Measurements from ENCODE around the gene TCEANC2. TPM values are rescaled to one million over a fixed set of nuclear protein-coding genes. Genes with fewer than 3 reads are reported as not detected.

The TCEANC2 gene
- total and polyA plus RNA-seq, 2 of the 4 experiments (the other 2 are of a cell fraction), result 2.4 to 3.2 TPM

- no TSS peak for BruUV-seq (replicated peaks)
- no peaks in the 10 kb centered on the region for H3K9me1 ChIP-seq (ENCODE audit: insufficient read depth, low read length)
- no peaks in the 10 kb centered on the region for H4K20me1 ChIP-seq (ENCODE audit: insufficient read depth, low read length)
- no peak for TF ChIP-seq RCOR1 (IDR thresholded peaks at IDR 0.05; ENCODE audit: insufficient replicate concordance, low read length)
- H3K9me3 ChIP-seq (ENCODE audit: control insufficient read depth, insufficient read depth, low read length), result no peaks in the 10 kb centered on the region
- H2BK15ac ChIP-seq (ENCODE audit: low read depth, low read length), result no peak overlapping the region
- H4K91ac ChIP-seq (ENCODE audit: insufficient read depth, low read depth, low read length), result no peak overlapping the region
- no peak overlapping the region for H4K8ac ChIP-seq (ENCODE audit: low read depth in 2 of 2, low read length in 2 of 2)
- intact Hi-C loops (cut with micrococcal nuclease), result no loop called here
- ATAC-seq (ENCODE audit: low read depth), result no peak
- WGBS, 2 experiments (ENCODE audit: extremely low coverage in 2 of 2, insufficient read length in 1 of 2), result no CpG with 5 or more reads among the region's 5 CpGs
- H2AK9ac ChIP-seq (replicated peaks; ENCODE audit: low read depth, low read length, poor library complexity), result no peak overlapping the region
- no peak for DNase-seq
- no peak overlapping the region for H3K18ac ChIP-seq (ENCODE audit: low read depth, low read length)
- CTCF ChIA-PET, result interaction anchor here (1.4 kb wide), 1 partner anchor 19 kb away, joined by 3 read pairs; no protein-coding TSS in a partner anchor
- H3K27ac ChIP-seq (ENCODE audit: insufficient read depth, low read length), result no peak overlapping the region
- H3K56ac ChIP-seq (ENCODE audit: extremely low read depth, insufficient read depth, low read length), result no peak overlapping the region
- POLR2A ChIA-PET (ENCODE audit: unreplicated experiment), result no interaction called here
- no peak overlapping the region for H4K5ac ChIP-seq (ENCODE audit: low read depth, low read length)
- H2BK20ac ChIP-seq (ENCODE audit: low read depth, low read length), result no peak overlapping the region
- H3K4me1 ChIP-seq (ENCODE audit: control insufficient read depth, insufficient read depth, low read length), result no peaks in the 10 kb centered on the region
- H3K4me2 ChIP-seq (ENCODE audit: low read depth, low read length), result no peak overlapping the region
- H2AFZ ChIP-seq (replicated peaks; ENCODE audit: low read length, poor library complexity), result no peak overlapping the region
- no peak overlapping the region for H3K23ac ChIP-seq (ENCODE audit: low read depth, low read length)
- H3K27me3 ChIP-seq (ENCODE audit: control insufficient read depth, insufficient read depth, low read length), result no peaks in the 10 kb centered on the region
- H2BK5ac ChIP-seq (ENCODE audit: low read depth, low read length, poor library complexity, severe bottlenecking), result no peak overlapping the region
- H3K79me1 ChIP-seq (ENCODE audit: low read depth in 1 of 2, low read length in 2 of 2), result no peaks in the 10 kb centered on the region
- H2BK120ac ChIP-seq (ENCODE audit: low read depth, low read length), result no peak overlapping the region
- no peak overlapping the region for H3K4me3 ChIP-seq (ENCODE audit: insufficient read depth, low read depth, low read length)
- no peak overlapping the region for H3K14ac ChIP-seq (replicated peaks; ENCODE audit: low read depth, low read length)
- no peak overlapping the region for H3K4ac ChIP-seq (ENCODE audit: low read depth, low read length)
- dilution Hi-C loops (cut with HindIII; ENCODE audit: low sequenced_read_pairs, unreplicated experiment), result no loop called here
- H3K9ac ChIP-seq (ENCODE audit: low read depth, low read length), result no peak overlapping the region
- H2AK5ac ChIP-seq (ENCODE audit: low read depth, low read length), result no peak overlapping the region
- 0 out of 2 replicates have a peak, but pooled peaks cover 1% of the 10 kb centered on the region for H3K36me3 ChIP-seq (ENCODE audit: control insufficient read depth, insufficient read depth, low read length)
- in situ Hi-C loops (cut with MboI; ENCODE audit: low sequenced_read_pairs), result no loop called here
These were observed 35.0 kb downstream of the TCEANC2 start for GRCh38 chr1:54088385-54088784.
